Measurements from ENCODE around the gene PSMB9. TPM values are rescaled to one million over a fixed set of nuclear protein-coding genes. Genes with fewer than 3 reads are reported as not detected.

The PSMB9 gene
- total and polyA plus RNA-seq, 8 donors: 5.1 to 18.1 (median 7.0) TPM

DNA sequence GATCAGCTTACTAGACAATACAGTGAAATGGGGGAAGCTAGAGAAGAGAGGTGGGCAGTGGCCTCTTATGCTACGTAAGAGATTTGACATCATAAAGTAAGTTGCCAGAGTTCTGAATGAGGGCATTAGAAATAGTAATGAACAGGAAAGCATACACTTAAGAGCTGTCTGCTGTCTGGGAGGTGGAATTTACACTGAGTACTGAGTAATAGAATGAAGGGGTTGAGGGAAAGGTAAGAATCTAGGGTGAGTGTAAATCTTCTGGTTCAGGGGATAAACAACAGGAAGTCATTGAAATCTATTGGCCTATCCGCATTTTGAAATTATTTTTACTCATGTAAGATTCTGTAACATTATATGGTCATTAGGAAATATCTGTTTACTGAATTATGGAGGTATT, 51.1 kb downstream of the PSMB9 start:
- TF ChIP-seq, protein P1, sequence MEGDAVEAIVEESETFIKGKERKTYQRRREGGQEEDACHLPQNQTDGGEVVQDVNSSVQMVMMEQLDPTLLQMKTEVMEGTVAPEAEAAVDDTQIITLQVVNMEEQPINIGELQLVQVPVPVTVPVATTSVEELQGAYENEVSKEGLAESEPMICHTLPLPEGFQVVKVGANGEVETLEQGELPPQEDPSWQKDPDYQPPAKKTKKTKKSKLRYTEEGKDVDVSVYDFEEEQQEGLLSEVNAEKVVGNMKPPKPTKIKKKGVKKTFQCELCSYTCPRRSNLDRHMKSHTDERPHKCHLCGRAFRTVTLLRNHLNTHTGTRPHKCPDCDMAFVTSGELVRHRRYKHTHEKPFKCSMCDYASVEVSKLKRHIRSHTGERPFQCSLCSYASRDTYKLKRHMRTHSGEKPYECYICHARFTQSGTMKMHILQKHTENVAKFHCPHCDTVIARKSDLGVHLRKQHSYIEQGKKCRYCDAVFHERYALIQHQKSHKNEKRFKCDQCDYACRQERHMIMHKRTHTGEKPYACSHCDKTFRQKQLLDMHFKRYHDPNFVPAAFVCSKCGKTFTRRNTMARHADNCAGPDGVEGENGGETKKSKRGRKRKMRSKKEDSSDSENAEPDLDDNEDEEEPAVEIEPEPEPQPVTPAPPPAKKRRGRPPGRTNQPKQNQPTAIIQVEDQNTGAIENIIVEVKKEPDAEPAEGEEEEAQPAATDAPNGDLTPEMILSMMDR (IDR thresholded peaks at IDR 0.05): no peak
- Histone ChIP-seq H3K27ac (no peak overlapping the region), H3K36me3 (no peaks in the 10 kb centered on the region), H3K4me3 (no peak overlapping the region), H3K9me3 (no peaks in the 10 kb centered on the region), H3K4me1 (peaks cover 16 to 43% (median 31%) of the 10 kb centered on the region in 3 donors), H3K27me3 (no peaks in the 10 kb centered on the region)
- 83 to 84% methylated on average over 2 of the region's 2 CpGs for WGBS, 2 donors
- intact Hi-C loops (cut with DNase I): no loop called here
- no peak for DNase-seq
- no peak for ATAC-seq
- FAIRE-seq: no peak

DNA sequence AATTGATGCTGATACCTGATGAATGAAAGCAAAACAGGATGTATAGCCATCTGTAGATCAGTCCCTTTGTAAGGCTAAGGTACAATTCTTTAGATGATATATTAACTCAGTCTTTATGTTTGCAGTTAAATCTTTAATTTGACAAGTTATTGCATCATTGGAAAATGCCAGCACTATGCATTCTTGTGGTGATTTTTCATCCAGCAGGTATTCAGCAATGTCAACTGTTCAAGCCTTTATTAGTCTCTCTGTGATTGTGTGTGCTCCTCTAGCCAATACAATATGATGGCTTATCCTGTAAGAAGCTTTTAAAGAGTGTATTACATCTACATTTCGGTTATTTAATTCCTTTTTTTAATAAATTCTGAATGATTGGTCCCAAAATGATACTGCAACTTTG, 52.5 kb downstream of the PSMB9 start:
- Histone ChIP-seq H3K36me3 (no peaks in the 10 kb centered on the region), H3K27ac (no peak overlapping the region), H3K9me3 (no peaks in the 10 kb centered on the region), H3K4me1 (peaks cover 16 to 43% (median 33%) of the 10 kb centered on the region in 3 donors), H3K4me3 (no peak overlapping the region), H3K27me3 (no peaks in the 10 kb centered on the region)
- WGBS, 2 donors: 75 to 91% methylated on average over 1 of the region's 1 CpG
- FAIRE-seq (no peak), DNase-seq (no peak), ATAC-seq (no peak)
- intact Hi-C loops (cut with DNase I): no loop called here
- TF ChIP-seq, protein P1 (IDR thresholded peaks at IDR 0.05): no peak

DNA sequence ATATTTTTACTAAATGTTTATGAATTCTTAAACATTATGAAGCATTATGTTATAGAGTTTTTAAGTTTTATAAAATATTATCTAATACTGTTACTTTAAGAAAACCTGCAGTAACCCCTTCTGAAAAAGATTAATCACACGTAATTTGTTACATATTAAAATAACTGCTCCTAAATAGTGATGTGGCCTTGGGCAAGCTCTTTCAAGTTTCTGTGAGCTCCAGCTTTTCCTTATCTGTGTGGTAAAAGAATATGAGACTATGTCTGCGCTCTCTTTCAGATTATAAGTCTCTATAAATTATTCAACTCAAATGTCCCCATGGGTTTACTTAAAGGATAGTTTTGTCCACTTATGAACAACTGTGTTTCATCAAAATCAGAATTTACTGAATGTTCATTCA, 54.9 kb downstream of the PSMB9 start:
- no peaks in the 10 kb centered on the region for H3K27me3 ChIP-seq
- H3K4me3 ChIP-seq: no peak overlapping the region
- ATAC-seq: peak; percentile 62 to 92 (median 71)
- peaks cover 13 to 25% (median 24%) of the 10 kb centered on the region in 3 donors for H3K4me1 ChIP-seq
- WGBS, 2 donors: 17 to 19% methylated on average over 2 of the region's 2 CpGs
- H3K9me3 ChIP-seq: no peaks in the 10 kb centered on the region
- no peaks in the 10 kb centered on the region for H3K36me3 ChIP-seq
- FAIRE-seq: peak; percentile 56
- TF ChIP-seq, protein P1 (IDR thresholded peaks at IDR 0.05): no peak
- no peak for DNase-seq
- H3K27ac ChIP-seq: peak overlapping the region in 2 of 4 donors; percentile 26 to 50
- intact Hi-C loops (cut with DNase I): no loop called here

Other genes starting within 250 kb of the PSMB9 start
- 10 to 100 TPM in 2 of 6 donors, 1 to 10 TPM in 4; 1.1 to 66.1 (median 5.0) TPM for gene HLA-DQA1, start 216.8 kb upstream of the PSMB9 start, total RNA-seq
- gene HLA-DQA1, start 216.8 kb upstream of the PSMB9 start, polyA plus RNA-seq: 1 to 10 TPM; 1.2 to 4.5 TPM
- gene HLA-DQB1, start 187.5 kb upstream of the PSMB9 start, total RNA-seq: 10 to 100 TPM in 1 of 6 donors, 1 to 10 TPM in 4, under 1 TPM in 1; 0.63 to 17.6 (median 3.3) TPM
- gene HLA-DQB1, start 187.5 kb upstream of the PSMB9 start, polyA plus RNA-seq: 10 to 100 TPM; 22.8 to 24.7 TPM
- 1 to 10 TPM in 2 of 6 donors, under 1 TPM in 2, not detected in 2; 0.09 to 6.0 (median 2.3) TPM for gene HLA-DQA2, start 112.8 kb upstream of the PSMB9 start, total RNA-seq
- gene HLA-DQA2, start 112.8 kb upstream of the PSMB9 start, polyA plus RNA-seq: under 1 TPM in 1 of 2 donors, not detected in 1; 0.14 TPM
- gene HLA-DQB2, start 90.7 kb upstream of the PSMB9 start, total RNA-seq: 1 to 10 TPM in 2 of 6 donors, under 1 TPM in 3, not detected in 1; 0.35 to 3.8 (median 0.47) TPM
- gene HLA-DQB2, start 90.7 kb upstream of the PSMB9 start, polyA plus RNA-seq: not detected
- under 1 TPM in 2 of 6 donors, not detected in 4; 0.21 to 0.87 TPM for gene HLA-DOB, start 37.2 kb upstream of the PSMB9 start, total RNA-seq
- gene HLA-DOB, start 37.2 kb upstream of the PSMB9 start, polyA plus RNA-seq: under 1 TPM; 0.38 to 0.53 TPM
- 10 to 100 TPM in 4 of 6 donors, 1 to 10 TPM in 2; 5.0 to 23.1 (median 12.2) TPM for gene TAP2, start 15.5 kb upstream of the PSMB9 start, total RNA-seq
- 10 to 100 TPM in 1 of 2 donors, 1 to 10 TPM in 1; 8.8 to 16.9 TPM for gene TAP2, start 15.5 kb upstream of the PSMB9 start, polyA plus RNA-seq
- 10 to 100 TPM in 5 of 6 donors, 1 to 10 TPM in 1; 7.4 to 40.2 (median 11.8) TPM for gene PSMB8, start 10.1 kb upstream of the PSMB9 start, total RNA-seq
- 10 to 100 TPM; 27.9 to 35.2 TPM for gene PSMB8, start 10.1 kb upstream of the PSMB9 start, polyA plus RNA-seq
- 10 to 100 TPM in 5 of 6 donors, 1 to 10 TPM in 1; 7.8 to 32.1 (median 11.6) TPM for gene TAP1, start 488 bp upstream of the PSMB9 start, total RNA-seq
- 10 to 100 TPM; 18.8 to 28.5 TPM for gene TAP1, start 488 bp upstream of the PSMB9 start, polyA plus RNA-seq
- gene HLA-DMB, start 86.8 kb downstream of the PSMB9 start, total RNA-seq: 10 to 100 TPM in 2 of 6 donors, 1 to 10 TPM in 4; 1.9 to 42.6 (median 4.3) TPM
- gene HLA-DMB, start 86.8 kb downstream of the PSMB9 start, polyA plus RNA-seq: 1 to 10 TPM; 2.7 to 6.2 TPM
- 10 to 100 TPM in 4 of 6 donors, 1 to 10 TPM in 2; 6.8 to 72.9 (median 17.0) TPM for gene HLA-DMA, start 98.9 kb downstream of the PSMB9 start, total RNA-seq
- gene HLA-DMA, start 98.9 kb downstream of the PSMB9 start, polyA plus RNA-seq: 10 to 100 TPM; 25.0 to 34.0 TPM
- gene BRD2, start 114.4 kb downstream of the PSMB9 start, total RNA-seq: 10 to 100 TPM; 50.5 to 98.4 (median 80.2) TPM
- 100 to 1,000 TPM in 1 of 2 donors, 10 to 100 TPM in 1; 94.3 to 128 TPM for gene BRD2, start 114.4 kb downstream of the PSMB9 start, polyA plus RNA-seq
- gene HLA-DOA, start 155.4 kb downstream of the PSMB9 start, total RNA-seq: 10 to 100 TPM in 1 of 6 donors, 1 to 10 TPM in 3, under 1 TPM in 2; 0.60 to 16.5 (median 2.2) TPM
- under 1 TPM; 0.38 to 0.46 TPM for gene HLA-DOA, start 155.4 kb downstream of the PSMB9 start, polyA plus RNA-seq
- gene HLA-DPA1, start 219.5 kb downstream of the PSMB9 start, total RNA-seq: 100 to 1,000 TPM in 1 of 6 donors, 10 to 100 TPM in 2, 1 to 10 TPM in 3; 8.7 to 162 (median 13.5) TPM
- 1 to 10 TPM; 5.5 to 9.1 TPM for gene HLA-DPA1, start 219.5 kb downstream of the PSMB9 start, polyA plus RNA-seq
- gene HLA-DPB1, start 221.8 kb downstream of the PSMB9 start, total RNA-seq: 100 to 1,000 TPM in 1 of 6 donors, 10 to 100 TPM in 5; 11.8 to 156 (median 23.3) TPM
- 10 to 100 TPM; 16.7 to 20.8 TPM for gene HLA-DPB1, start 221.8 kb downstream of the PSMB9 start, polyA plus RNA-seq